Loucy (cell line): ENCODE results near the gene ADGRB3.

Experiments used
- H2AFZ ChIP-seq: fragments of 200-600 bp; sonication (generic); 2 replicates; pipeline ENCODE4 v1.6.0; 2016; ENCODE audit warnings: antibody characterized with exemption, mild to moderate bottlenecking, low read length, moderate library complexity
- H3F3A ChIP-seq: fragments of 200-600 bp; 2 replicates; pipeline ENCODE4 v1.6.0; 2016; ENCODE audit warnings: antibody characterized with exemption, low read depth, mild to moderate bottlenecking
- H3K27me3 ChIP-seq: fragments of 200-600 bp; sonication (generic); 2 replicates; pipeline ENCODE4 v1.6.1; 2014; ENCODE audit warnings: low read length, mild to moderate bottlenecking; ENCODE audit not compliant: insufficient read depth, poor library complexity, severe bottlenecking
- H3K36me3 ChIP-seq: fragments of 200-600 bp; sonication (generic); 2 replicates; pipeline ENCODE4 v1.6.1; 2016; ENCODE audit warnings: low read length; ENCODE audit not compliant: insufficient read depth
- H3K4me1 ChIP-seq: fragments of 200-600 bp; sonication (generic); 2 replicates; pipeline ENCODE4 v1.5.1; 2014; ENCODE audit warnings: low read length, mild to moderate bottlenecking; ENCODE audit not compliant: insufficient read depth, poor library complexity, severe bottlenecking
- H3K4me2 ChIP-seq: fragments of 200-600 bp; sonication (generic); 2 replicates; pipeline ENCODE4 v1.6.0; 2014; ENCODE audit warnings: antibody characterized with exemption, low read length, low read depth, mild to moderate bottlenecking; ENCODE audit not compliant: poor library complexity, severe bottlenecking
- H3K4me3 ChIP-seq: fragments of 200-600 bp; sonication (generic); 2 replicates; pipeline ENCODE4 v1.5.1; 2014; ENCODE audit warnings: low read length, mild to moderate bottlenecking, mixed read lengths; ENCODE audit not compliant: poor library complexity, severe bottlenecking
- H3K79me2 ChIP-seq: fragments of 200-600 bp; sonication (generic); 2 replicates; pipeline ENCODE4 v1.6.1; 2014; ENCODE audit warnings: low read length; ENCODE audit not compliant: insufficient read depth
- H3K9ac ChIP-seq: fragments of 200-600 bp; sonication (generic); 2 replicates; pipeline ENCODE4 v1.6.0; 2014; ENCODE audit warnings: mild to moderate bottlenecking, low read depth, low read length, moderate library complexity; ENCODE audit not compliant: poor library complexity, severe bottlenecking
- H3K9me2 ChIP-seq: fragments of 200-600 bp; sonication (generic); replicated peaks from 2 replicates; pipeline ENCODE4 v1.6.1; 2016; ENCODE audit warnings: low read depth, low read length, mixed read lengths
- H3K9me3 ChIP-seq: fragments of 200-600 bp; sonication (generic); 2 replicates; pipeline ENCODE4 v1.6.1; 2014; ENCODE audit warnings: mild to moderate bottlenecking, antibody characterized with exemption, low read length, low read depth; ENCODE audit not compliant: insufficient read depth
- H4K20me1 ChIP-seq: fragments of 200-600 bp; sonication (generic); 2 replicates; pipeline ENCODE4 v1.6.0; 2014; ENCODE audit warnings: antibody characterized with exemption, low read length, mild to moderate bottlenecking; ENCODE audit not compliant: insufficient read depth, poor library complexity, severe bottlenecking
- CTCF ChIP-seq: fragments of 200-600 bp; sonication (generic); conservative IDR thresholded peaks from 2 replicates; pipeline ENCODE4 v1.5.1; 2014; ENCODE audit warnings: mild to moderate bottlenecking, antibody characterized with exemption, low read length
- EZH2phosphoT487 ChIP-seq: fragments of 200-600 bp; IDR thresholded peaks from 2 replicates; pipeline ENCODE4 v1.6.1; 2018; ENCODE audit warnings: antibody characterized with exemption, mild to moderate bottlenecking, moderate library complexity, borderline replicate concordance

The ADGRB3 gene

DNA sequence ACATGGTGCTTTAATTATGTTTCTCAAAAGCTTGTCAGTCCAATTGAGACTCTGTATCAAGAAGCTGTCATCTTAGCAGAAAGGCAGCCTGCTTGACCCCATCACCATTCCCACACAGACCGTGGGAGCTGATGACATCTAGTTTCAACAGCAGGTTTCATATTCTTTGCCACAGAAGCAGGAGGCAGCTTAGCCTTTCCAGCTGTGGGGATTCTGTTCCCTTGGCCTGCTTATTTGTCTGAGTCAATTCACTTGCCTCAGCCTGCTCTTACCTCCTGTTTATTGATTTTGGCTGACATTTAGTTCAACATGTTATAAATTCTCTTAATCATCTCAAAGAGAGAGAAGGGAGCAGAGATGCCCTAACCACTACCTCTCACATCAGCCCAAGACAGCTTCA lies 527.7 kb downstream of the ADGRB3 start:
- no peak overlapping the region for H3K4me2 ChIP-seq
- no peak overlapping the region for H3K9ac ChIP-seq
- no peaks in the 10 kb centered on the region for H3K4me1 ChIP-seq
- no peaks in the 10 kb centered on the region for H3K9me3 ChIP-seq
- no peaks in the 10 kb centered on the region for H3K9me2 ChIP-seq
- H3K27me3 ChIP-seq: no peaks in the 10 kb centered on the region
- H3K79me2 ChIP-seq: no peaks in the 10 kb centered on the region
- H3F3A ChIP-seq: no peaks in the 10 kb centered on the region
- no peaks in the 10 kb centered on the region for H3K36me3 ChIP-seq
- TF ChIP-seq CTCF: no peak
- no peak for TF ChIP-seq EZH2phosphoT487
- no peak overlapping the region for H3K4me3 ChIP-seq
- no peak overlapping the region for H2AFZ ChIP-seq
- H4K20me1 ChIP-seq: no peaks in the 10 kb centered on the region

- Histone ChIP-seq H3K9me2 (no peaks in the 10 kb centered on the region), H3K4me1 (no peaks in the 10 kb centered on the region), H4K20me1 (no peaks in the 10 kb centered on the region), H3K36me3 (no peaks in the 10 kb centered on the region), H3K4me2 (no peak overlapping the region), H3K4me3 (no peak overlapping the region), H3K9ac (no peak overlapping the region), H3K27me3 (no peaks in the 10 kb centered on the region), H2AFZ (no peak overlapping the region), H3F3A (no peaks in the 10 kb centered on the region), H3K9me3 (no peaks in the 10 kb centered on the region), H3K79me2 (no peaks in the 10 kb centered on the region)
- TF ChIP-seq CTCF (no peak), EZH2phosphoT487 (no peak)
These were observed 529.6 kb downstream of the ADGRB3 start for GRCh38 chr6:69164564-69165229.

GRCh38 chr6:69179681-69180080 lies 544.6 kb downstream of the ADGRB3 start:
- no peaks in the 10 kb centered on the region for H3K36me3 ChIP-seq
- TF ChIP-seq EZH2phosphoT487: no peak
- TF ChIP-seq CTCF: no peak
- no peaks in the 10 kb centered on the region for H3K9me3 ChIP-seq
- no peaks in the 10 kb centered on the region for H3K27me3 ChIP-seq
- no peaks in the 10 kb centered on the region for H3F3A ChIP-seq
- no peak overlapping the region for H2AFZ ChIP-seq
- no peaks in the 10 kb centered on the region for H4K20me1 ChIP-seq
- no peaks in the 10 kb centered on the region for H3K9me2 ChIP-seq
- no peak overlapping the region for H3K4me2 ChIP-seq
- no peak overlapping the region for H3K9ac ChIP-seq
- no peaks in the 10 kb centered on the region for H3K79me2 ChIP-seq
- no peak overlapping the region for H3K4me3 ChIP-seq
- no peaks in the 10 kb centered on the region for H3K4me1 ChIP-seq
